ENCODE results near the gene KMT2E.

DNA sequence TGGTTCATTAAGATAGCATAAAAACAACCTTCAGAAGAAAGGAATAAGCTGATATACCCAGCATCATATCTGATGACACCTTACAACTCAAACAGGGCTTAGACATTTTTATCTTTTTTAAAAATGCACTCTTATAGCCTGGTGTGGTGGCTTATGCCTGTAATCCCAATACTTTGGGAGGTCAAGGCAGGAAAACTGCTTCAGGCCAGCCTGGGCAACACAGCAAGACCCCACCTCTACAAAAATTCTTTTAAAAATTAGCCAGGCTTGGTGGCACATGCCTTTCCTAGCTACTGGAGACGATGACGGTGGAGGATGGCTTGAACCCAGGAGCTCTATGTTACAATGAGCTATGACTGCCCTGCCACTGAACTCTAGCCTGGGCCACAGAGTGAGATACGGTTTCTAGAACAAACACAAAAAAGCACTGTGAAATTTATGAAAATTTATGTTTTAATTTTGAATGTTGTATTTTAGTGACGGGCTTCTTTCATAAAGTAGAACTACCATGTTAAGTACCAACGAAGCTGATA lies 12.3 kb upstream of the KMT2E start:
- TF ChIP-seq POLR2A (IDR thresholded peaks at IDR 0.05; ENCODE audit: low read depth, low read length): no peak
- TF ChIP-seq POLR2AphosphoS5 (IDR thresholded peaks at IDR 0.05; ENCODE audit: low read depth, low read length): no peak
- TF ChIP-seq TAF1 (IDR thresholded peaks at IDR 0.05; ENCODE audit: borderline replicate concordance, low read depth, low read length): no peak

Data from GM12892 (cell line).